Effector memory CD4-positive, alpha-beta T cell (primary cell): Measurements from ENCODE around the gene SCUBE1.

Source experiments
- DNase-seq, 3 donors: peaks; one replicate each; pipeline ENCODE4 v3.0.0-alpha.2; 2020
- H3K27ac ChIP-seq: 2 replicates; pipeline ENCODE4 v1.7.0; 2013; ENCODE audit warnings: mild to moderate bottlenecking, low read length, moderate library complexity; ENCODE audit not compliant: insufficient read depth, poor library complexity, severe bottlenecking
- H3K27me3 ChIP-seq: replicated peaks from 2 replicates; pipeline ENCODE4 v1.7.0; 2013; ENCODE audit warnings: mild to moderate bottlenecking, low read length; ENCODE audit not compliant: insufficient read depth, control insufficient read depth, poor library complexity, severe bottlenecking
- H3K36me3 ChIP-seq: 2 replicates; pipeline ENCODE4 v1.7.0; 2013; ENCODE audit warnings: mild to moderate bottlenecking, low read length, moderate library complexity; ENCODE audit not compliant: control insufficient read depth, insufficient read depth
- H3K4me1 ChIP-seq: 2 replicates; pipeline ENCODE4 v1.7.0; 2013; ENCODE audit warnings: low read length, mild to moderate bottlenecking; ENCODE audit not compliant: control insufficient read depth, insufficient read depth, poor library complexity, severe bottlenecking
- H3K4me3 ChIP-seq: 2 replicates; pipeline ENCODE4 v1.7.0; 2013; ENCODE audit warnings: low read length, low read depth, mild to moderate bottlenecking; ENCODE audit not compliant: insufficient read depth, poor library complexity, severe bottlenecking
- H3K9me3 ChIP-seq: 2 replicates; pipeline ENCODE4 v1.7.0; 2013; ENCODE audit warnings: mild to moderate bottlenecking, low read length, moderate library complexity; ENCODE audit not compliant: control insufficient read depth

Gene SCUBE1

GRCh38 chr22:43148581-43148980 is 194.6 kb downstream of the SCUBE1 start:
- peaks cover 16% of the 10 kb centered on the region for H3K4me1 ChIP-seq
- no peak overlapping the region for H3K27ac ChIP-seq
- no peaks in the 10 kb centered on the region for H3K36me3 ChIP-seq
- no peak for DNase-seq
- no peaks in the 10 kb centered on the region for H3K9me3 ChIP-seq
- H3K27me3 ChIP-seq: no peaks in the 10 kb centered on the region
- H3K4me3 ChIP-seq: no peak overlapping the region

GRCh38 chr22:43147821-43148220 is 195.4 kb downstream of the SCUBE1 start:
- Histone ChIP-seq H3K27me3 (no peaks in the 10 kb centered on the region), H3K4me3 (no peak overlapping the region), H3K27ac (no peak overlapping the region)

More at GRCh38 chr22:43147821-43148220, 195.4 kb downstream of the SCUBE1 start:
- no peaks in the 10 kb centered on the region for H3K9me3 ChIP-seq
- no peaks in the 10 kb centered on the region for H3K36me3 ChIP-seq
- H3K4me1 ChIP-seq: peaks cover 15% of the 10 kb centered on the region
- DNase-seq: no peak
